DMS114 treated with DMSO at 0.1 percent for 48 hours (cell line): ENCODE results near the gene SLC37A2.
"Not testable (repeated sequence)": the region's sequence is repeated elsewhere in the genome, so short reads cannot be mapped to it uniquely, and the experiment has no call there.

Source experiments
- DNase-seq: peaks from one replicate; lab custom pipeline; 2025; ENCODE audit not compliant: unreplicated experiment; lab: John Stamatoyannopoulos, UW

The SLC37A2 gene

GRCh38 chr11:125083312-125084056 lies 20.4 kb downstream of the SLC37A2 start:
- no peak for DNase-seq

GRCh38 chr11:125084057-125084416 lies 20.9 kb downstream of the SLC37A2 start:
- DNase-seq = no peak

- no peak for DNase-seq
These were observed 21.7 kb downstream of the SLC37A2 start for GRCh38 chr11:125084761-125085231.

GRCh38 chr11:125085301-125086081 lies 22.4 kb downstream of the SLC37A2 start:
- no peak for DNase-seq

GRCh38 chr11:125086633-125087296 lies 23.7 kb downstream of the SLC37A2 start:
- DNase-seq = no peak

GRCh38 chr11:125088123-125088522 lies 25.0 kb downstream of the SLC37A2 start:
- no peak for DNase-seq

GRCh38 chr11:125088576-125089455 lies 25.7 kb downstream of the SLC37A2 start:
- no peak for DNase-seq

- DNase-seq = not testable (repeated sequence)
These were observed 26.4 kb downstream of the SLC37A2 start for GRCh38 chr11:125089481-125089880.

- not testable (repeated sequence) for DNase-seq
These were observed 27.0 kb downstream of the SLC37A2 start for GRCh38 chr11:125090151-125090550.

- DNase-seq = no peak
These were observed 27.7 kb downstream of the SLC37A2 start for GRCh38 chr11:125090816-125091215.

- DNase-seq = peak; percentile 32
These were observed 28.3 kb downstream of the SLC37A2 start for GRCh38 chr11:125091247-125091876.

GRCh38 chr11:125091877-125092664 lies 29.0 kb downstream of the SLC37A2 start:
- DNase-seq = no peak

- DNase-seq = no peak
These were observed 29.6 kb downstream of the SLC37A2 start for GRCh38 chr11:125092669-125093068.

GRCh38 chr11:125093502-125093901 lies 30.4 kb downstream of the SLC37A2 start:
- no peak for DNase-seq

- DNase-seq = no peak
These were observed 31.6 kb downstream of the SLC37A2 start for GRCh38 chr11:125094731-125095130.

GRCh38 chr11:125100136-125100535 lies 37.0 kb downstream of the SLC37A2 start:
- no peak for DNase-seq

GRCh38 chr11:125101596-125101995 lies 38.5 kb downstream of the SLC37A2 start:
- no peak for DNase-seq

- no peak for DNase-seq
These were observed 38.9 kb downstream of the SLC37A2 start for GRCh38 chr11:125102025-125102424.

- DNase-seq = no peak
These were observed 39.4 kb downstream of the SLC37A2 start for GRCh38 chr11:125102510-125102909.
